Stimulated activated CD4-positive, alpha-beta T cell treated with anti-CD3 and anti-CD28 coated beads, Interleukin-15, amount 100 ng/mL, for 1 hour (primary cell): ENCODE data around the gene CIT.
"Not testable (repeated sequence)": the region's sequence is repeated elsewhere in the genome, so short reads cannot be mapped to it uniquely, and the experiment has no call there.

Experiments used
- DNase-seq, 2 donors: peaks; one replicate each; pipeline ENCODE4 v3.0.0-alpha.2; 2020; ENCODE audit warnings: low read depth in 1 of 2, low spot score in 1 of 2

CIT gene

DNA sequence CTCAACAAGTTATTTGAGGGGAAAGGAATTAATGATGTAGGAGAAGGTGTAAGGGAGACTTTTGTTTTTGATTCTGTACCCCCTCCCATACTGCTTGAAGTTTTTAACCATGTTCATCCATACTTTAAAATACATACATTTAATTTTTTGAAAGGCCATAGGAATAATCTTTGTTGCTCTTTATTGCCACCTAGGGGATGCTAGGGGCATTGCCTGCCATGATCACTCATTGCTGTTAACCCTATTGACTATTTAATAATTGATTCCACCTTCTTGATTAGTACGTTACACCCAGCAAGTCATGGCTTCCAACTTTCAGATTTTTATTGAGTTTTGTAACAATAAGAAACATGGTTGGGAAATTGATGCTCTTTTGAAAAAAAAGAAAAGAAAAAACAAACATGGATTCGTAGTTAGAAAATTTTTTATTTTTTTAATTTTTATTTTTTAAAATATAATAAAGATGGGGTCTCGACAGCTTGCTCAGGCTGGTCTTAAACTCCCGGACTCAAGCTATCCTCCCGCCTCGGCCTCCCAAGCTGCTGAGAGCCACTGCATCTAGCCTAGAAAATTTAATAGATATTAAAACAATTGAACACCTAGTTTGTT, 217.7 kb downstream of the CIT start:
- no peak for DNase-seq

DNA sequence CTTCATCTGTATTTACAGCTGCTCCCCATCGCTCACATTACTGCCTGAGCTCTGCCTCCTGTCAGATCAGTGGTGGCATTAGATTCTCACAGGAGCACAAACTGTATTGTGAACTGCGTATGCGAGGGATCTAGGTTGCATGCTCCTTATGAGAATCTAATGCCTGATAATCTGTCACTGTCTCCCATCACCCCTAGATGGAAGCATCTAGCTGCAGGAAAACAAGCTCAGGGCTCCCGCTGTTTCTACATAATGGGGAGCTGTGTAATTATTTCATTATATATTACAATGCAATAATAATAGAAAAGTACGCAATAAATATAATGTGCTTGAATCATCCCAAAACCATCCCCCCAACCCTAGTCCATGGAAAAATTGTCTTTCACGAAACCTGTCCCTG, 219.0 kb downstream of the CIT start:
- DNase-seq: not testable (repeated sequence)

DNA sequence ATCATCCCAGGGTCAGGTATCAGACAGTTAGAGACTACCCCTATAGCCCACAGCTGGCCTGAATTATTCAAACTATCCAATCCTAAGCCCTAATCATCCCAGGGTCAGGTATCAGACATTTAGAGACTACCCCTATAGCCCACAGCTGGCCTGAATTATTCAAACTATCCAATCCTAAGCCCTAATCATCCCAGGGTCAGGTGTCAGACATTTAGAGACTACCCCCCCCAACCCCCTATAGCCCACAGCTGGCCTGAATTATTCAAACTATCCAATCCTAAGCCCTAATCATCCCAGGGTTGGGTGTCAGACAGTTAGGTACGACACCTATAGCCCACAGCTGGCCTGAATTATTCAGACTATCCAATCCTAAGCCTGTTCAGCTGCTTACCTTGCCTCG, 220.1 kb downstream of the CIT start:
- not testable (repeated sequence) for DNase-seq

DNA sequence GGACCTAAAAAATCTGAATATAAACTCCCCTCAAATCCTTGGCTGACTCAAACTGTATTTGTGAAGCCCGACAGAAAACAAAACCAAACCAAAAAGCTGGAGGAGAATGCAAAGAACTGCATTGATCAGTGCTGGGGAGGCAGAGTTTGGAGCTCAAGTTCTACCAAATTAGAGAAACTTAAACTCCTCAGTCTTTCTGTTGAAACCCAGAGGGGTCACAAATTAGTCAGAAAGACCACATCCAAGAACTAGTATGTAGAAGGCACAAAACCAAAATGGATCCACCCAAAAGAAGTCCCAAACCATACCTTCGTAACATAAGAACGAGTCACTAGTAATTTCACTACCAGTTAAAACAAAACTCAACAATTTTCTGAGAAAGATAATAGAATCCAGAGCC, 224.5 kb downstream of the CIT start:
- DNase-seq: no peak

DNA sequence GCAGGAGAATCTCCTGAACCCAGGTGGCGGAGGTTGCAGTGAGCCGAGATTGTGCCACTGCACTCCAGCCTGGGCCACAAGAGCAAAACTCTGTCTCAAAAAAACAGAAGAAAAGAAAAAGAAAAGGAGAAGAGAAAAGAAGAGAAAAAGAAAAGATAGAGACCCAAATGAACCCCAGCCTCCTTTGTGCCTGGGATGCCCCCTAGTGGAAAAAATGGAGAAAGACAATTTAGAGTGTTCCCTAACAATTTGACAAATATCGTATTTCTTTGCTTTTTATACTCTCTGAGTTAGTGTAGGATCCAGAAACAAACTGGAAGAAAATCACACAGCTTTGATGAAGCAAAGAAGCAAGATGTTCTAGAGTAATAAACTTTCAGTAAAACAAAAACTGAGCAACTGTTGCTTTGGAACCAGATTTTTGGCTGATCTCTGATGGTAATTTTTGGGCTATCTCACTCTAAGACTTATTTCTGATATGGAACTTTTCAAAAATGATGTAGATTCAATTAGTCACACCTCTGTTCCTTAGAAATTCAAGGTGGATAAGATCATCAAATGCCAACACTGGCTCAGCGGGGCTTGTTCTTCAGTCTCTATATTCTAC, 227.8 kb downstream of the CIT start:
- DNase-seq: no peak

DNA sequence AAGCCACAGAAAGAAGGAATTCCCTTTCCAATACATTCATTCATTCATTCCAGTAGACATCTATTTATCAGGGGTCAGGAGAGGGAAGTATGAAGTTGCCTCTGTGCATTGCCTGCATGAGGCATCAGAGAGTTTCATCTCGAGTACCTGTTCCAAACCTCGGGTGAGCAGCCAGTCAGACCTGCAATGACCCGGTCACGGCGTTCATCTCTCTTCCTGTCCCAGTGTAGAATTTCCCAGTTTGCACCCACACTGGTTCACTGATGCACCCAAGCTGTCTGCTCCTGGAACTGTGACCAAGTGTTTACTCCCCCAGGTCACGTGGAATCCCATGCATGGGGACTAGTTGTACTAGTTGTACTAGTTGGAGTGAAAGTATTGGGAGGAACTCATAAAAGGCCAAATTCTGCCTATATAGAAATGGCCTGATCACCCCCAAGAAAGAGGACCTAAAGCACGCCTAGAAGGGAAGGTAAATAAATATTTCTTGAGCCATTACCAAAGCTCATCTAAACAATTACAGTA, 231.5 kb downstream of the CIT start:
- no peak for DNase-seq

DNA sequence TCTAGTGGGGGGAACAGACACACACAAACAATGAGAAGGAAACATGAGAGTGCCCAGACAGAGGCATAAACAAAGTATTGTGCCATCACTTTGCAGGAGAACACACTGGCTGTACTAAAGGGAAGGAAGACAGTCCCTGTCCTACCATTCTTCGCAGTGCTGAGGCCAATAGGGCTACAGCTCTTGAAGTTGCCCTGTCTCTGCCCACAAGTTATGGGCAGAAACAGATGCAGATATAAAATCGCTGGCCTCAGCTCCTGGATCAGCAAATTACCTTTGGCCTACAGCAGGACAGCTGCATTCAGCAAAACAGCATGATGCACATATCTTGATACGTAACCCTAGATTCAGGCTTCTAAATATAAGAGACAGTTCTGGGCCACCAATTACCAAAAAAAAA, 232.2 kb downstream of the CIT start:
- DNase-seq: no peak

DNA sequence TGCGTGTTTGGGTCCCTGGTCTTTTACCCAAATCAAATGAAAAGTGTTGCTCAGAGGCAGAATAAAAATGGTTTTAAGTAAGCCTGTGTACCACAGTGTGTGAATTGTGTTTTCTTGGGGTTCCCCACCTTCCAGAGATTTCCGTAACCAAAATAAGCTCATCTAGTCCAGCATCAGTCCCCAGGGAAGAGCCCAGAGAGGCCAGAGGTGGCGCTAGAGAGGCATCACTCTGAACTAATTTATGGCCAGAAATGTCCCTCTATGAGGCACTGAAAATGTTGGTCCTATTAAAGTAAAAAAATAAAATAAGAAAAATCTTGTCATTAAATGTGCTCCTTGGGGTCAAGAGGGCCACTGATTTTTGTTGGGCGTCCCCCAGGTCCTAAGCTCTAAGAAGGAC, 234.1 kb downstream of the CIT start:
- no peak for DNase-seq
